ENCODE data around the gene ENAH.
"Not testable (repeated sequence)": the region's sequence is repeated elsewhere in the genome, so short reads cannot be mapped to it uniquely, and the experiment has no call there.

Gene ENAH

GRCh38 chr1:225638853-225639252 is 14.1 kb downstream of the ENAH start:
- no peak for DNase-seq

GRCh38 chr1:225637651-225638199 is 15.2 kb downstream of the ENAH start:
- DNase-seq = no peak

GRCh38 chr1:225636992-225637391 is 15.9 kb downstream of the ENAH start:
- DNase-seq = not testable (repeated sequence)

DNA sequence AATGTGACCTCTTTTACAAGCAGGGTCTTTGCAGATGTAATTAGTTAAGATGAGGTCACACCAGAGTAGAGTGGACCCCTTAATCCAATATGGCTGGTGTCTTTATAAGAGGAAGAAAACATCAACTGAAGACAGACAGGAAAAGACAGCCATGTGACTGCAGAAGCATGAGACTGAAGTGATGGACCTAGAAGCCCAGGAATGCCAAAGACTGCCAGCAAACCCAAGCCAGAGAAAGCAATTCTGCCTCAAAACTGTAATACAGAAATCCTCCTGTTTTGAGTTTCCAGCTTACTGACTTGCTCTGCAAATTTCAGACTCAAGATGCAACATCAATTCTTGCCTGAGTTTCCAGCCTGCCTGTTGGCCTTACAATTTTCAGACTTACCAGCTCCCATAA is 17.3 kb downstream of the ENAH start:
- no peak for DNase-seq

DNA sequence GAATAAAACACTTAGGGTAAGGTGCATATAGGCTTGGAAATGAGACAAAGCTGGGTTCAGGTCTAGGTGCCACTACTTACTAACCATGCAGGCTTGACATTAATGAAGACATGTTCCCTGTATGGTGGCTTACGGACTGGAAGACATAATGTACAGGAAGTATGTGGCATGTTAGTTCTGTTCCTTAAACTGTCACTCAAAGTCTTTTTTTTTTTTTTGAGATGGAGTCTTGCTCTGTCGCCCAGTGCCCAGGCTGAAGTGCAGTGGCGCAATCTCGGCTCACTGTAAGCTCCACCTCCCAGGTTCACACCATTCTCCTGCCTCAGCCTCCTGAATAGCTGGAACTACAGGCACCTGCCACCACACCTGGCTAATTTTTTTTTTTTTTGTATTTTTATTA is 20.1 kb downstream of the ENAH start:
- not testable (repeated sequence) for DNase-seq

- DNase-seq = no peak
These were observed 21.8 kb downstream of the ENAH start for GRCh38 chr1:225631021-225631663.

- no peak for DNase-seq
These were observed 23.4 kb downstream of the ENAH start for GRCh38 chr1:225629483-225629882.

GRCh38 chr1:225628794-225629193 is 24.1 kb downstream of the ENAH start:
- not testable (repeated sequence) for DNase-seq

GRCh38 chr1:225627304-225627947 is 25.5 kb downstream of the ENAH start:
- DNase-seq = no peak

- DNase-seq = no peak
These were observed 26.2 kb downstream of the ENAH start for GRCh38 chr1:225626698-225627097.

DNA sequence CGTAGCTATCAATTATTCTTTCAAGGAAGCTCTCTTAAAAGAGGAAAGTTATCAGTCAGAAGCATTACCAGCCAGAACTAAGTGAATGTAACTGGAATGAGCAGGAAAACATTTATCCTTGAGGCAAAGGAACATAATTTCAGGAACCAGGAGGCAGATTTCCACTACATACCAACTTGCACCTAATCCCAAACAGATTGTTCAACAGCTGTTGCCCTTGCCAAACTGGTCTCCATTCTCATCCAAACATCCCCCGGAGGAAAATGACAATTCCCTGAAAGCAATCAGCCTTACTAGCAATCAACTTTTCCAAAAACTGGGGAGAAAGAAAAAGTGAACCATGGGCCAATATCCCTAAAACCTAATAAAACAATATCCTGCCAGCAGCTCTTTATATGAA is 35.0 kb downstream of the ENAH start:
- no peak for DNase-seq

DNA sequence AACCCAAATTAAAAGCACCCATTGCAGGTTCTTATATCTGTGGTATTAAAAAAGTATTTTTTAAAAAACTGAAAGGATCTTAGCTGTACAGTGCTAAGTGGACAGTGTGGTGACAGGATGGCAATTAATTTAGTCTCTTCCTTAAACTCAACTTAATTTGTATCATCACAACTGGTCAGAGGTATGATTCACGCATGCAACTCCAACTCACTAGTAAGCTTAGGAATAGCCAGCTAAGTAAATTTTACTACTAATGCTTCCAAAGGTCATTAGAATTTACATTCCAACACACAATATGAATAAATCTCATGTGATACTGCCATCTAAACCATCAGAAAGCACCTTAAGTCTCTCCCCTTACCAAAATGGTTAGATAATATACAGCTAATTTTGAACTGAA is 35.4 kb downstream of the ENAH start:
- DNase-seq = no peak

GRCh38 chr1:225615403-225615790 is 37.5 kb downstream of the ENAH start:
- not testable (repeated sequence) for DNase-seq

DNA sequence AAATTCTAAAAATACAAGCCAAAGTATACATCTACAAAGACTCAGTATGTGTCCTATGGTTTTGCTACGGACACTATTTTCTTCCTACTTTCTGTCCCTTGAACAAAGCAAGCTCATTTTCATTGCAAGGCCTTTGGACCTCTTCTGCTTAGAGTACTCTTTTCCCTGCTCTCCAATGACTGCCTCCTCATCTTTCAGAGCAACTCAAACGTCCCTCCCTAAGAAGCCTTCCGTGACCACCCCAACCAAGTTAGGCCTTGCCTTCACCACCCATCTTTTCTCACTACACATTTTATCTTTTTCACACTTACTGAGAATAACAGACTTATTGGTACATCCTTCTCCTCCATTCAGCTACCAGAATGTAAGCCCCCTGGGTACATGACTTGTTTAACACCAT is 39.9 kb downstream of the ENAH start:
- no peak for DNase-seq

- DNase-seq = no peak
These were observed 40.6 kb downstream of the ENAH start for GRCh38 chr1:225612287-225612686.

DNA sequence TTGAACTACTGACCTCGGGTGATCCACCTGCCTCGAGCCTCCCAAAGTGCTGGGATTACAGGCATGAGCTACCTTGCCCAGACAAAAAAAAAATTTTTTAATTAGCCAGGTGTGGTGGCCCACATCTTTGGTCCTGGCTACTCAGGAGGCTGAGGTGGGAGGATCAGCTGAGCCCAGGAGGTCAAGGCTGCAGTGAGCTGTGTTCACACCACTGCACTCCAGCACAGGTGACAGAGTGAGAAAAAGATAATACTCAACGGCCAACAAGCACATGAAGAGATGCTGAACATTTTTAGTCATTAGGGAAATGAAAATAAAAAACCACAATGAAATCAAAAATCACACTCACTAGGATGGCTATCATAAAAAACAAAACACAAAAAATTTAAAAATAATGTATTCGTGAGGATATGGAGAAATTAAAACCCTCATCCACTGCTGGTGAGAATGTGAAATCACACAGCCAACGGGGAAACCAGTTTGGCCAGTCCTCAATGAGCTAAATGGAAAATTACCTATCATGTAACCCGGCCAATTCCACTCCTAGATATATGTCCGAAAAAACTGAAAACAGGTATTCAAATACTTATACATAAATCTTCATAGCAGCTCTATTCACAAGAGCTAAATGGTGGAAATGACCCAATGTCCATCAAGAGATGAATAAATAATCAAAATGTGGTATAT is 41.2 kb downstream of the ENAH start:
- no peak for DNase-seq

- DNase-seq = no peak
These were observed 42.4 kb downstream of the ENAH start for GRCh38 chr1:225610539-225610938.

- no peak for DNase-seq
These were observed 44.7 kb downstream of the ENAH start for GRCh38 chr1:225608014-225608796.

- no peak for DNase-seq
These were observed 45.6 kb downstream of the ENAH start for GRCh38 chr1:225607355-225607754.

- no peak for DNase-seq
These were observed 49.2 kb downstream of the ENAH start for GRCh38 chr1:225603538-225604354.

DNA sequence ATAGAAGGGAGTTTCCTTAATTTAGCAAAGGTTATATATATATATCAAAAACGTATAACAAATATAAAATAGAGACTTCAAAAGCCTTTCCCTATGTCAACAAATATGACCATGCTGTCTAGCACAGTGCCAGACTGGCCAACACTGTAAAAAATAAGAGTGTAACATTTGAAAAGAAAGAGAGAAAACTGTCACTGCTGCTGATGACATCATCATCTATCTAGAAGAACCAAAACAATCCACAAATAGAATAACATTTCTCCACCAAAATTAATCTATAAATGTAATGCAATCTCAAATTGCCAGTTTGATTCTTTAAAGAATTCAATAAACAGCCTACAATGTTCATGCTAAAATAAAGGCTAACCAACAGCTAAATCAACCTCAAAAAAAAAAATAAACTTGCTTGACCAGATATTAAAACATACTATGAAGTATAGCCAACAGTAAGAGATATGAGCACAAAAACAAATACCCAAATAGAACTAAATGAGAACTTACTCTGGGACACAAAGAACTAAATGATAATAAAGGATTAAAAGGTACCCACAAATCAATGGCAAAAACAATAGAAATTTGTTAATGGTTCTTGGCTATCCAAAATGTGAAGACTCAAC is 50.2 kb downstream of the ENAH start:
- DNase-seq = no peak

All from NCI-H1105 treated with DMSO at 0.1 percent for 48 hours (cell line).